GM18873 (cell line): Measurements from ENCODE around the gene GLT6D1.

Experiments used
- ATAC-seq: cut with Tn5 transposase; IDR thresholded peaks from one replicate; pipeline ENCODE4 v1.9.1; 2021; ENCODE audit warnings: mild to moderate bottlenecking, moderate library complexity, moderate number of reproducible peaks; ENCODE audit not compliant: unreplicated experiment, low FRiP score

The GLT6D1 gene

GRCh38 chr9:135610290-135611141, 28.8 kb downstream of the GLT6D1 start:
- no peak for ATAC-seq

- no peak for ATAC-seq
Observed at GRCh38 chr9:135609366-135609955, 29.9 kb downstream of the GLT6D1 start.

- no peak for ATAC-seq
Observed at GRCh38 chr9:135608999-135609317, 30.4 kb downstream of the GLT6D1 start.

GRCh38 chr9:135608294-135608998, 30.9 kb downstream of the GLT6D1 start:
- ATAC-seq, result no peak

- no peak for ATAC-seq
Observed at GRCh38 chr9:135607401-135608293, 31.7 kb downstream of the GLT6D1 start.

GRCh38 chr9:135606885-135607259, 32.5 kb downstream of the GLT6D1 start:
- no peak for ATAC-seq

- no peak for ATAC-seq
Observed at GRCh38 chr9:135605238-135605781, 34.0 kb downstream of the GLT6D1 start.

GRCh38 chr9:135604437-135605237, 34.7 kb downstream of the GLT6D1 start:
- ATAC-seq, result no peak

- no peak for ATAC-seq
Observed at GRCh38 chr9:135602789-135603481, 36.4 kb downstream of the GLT6D1 start.

- no peak for ATAC-seq
Observed at GRCh38 chr9:135601988-135602387, 37.4 kb downstream of the GLT6D1 start.

GRCh38 chr9:135600296-135600817, 39.0 kb downstream of the GLT6D1 start:
- no peak for ATAC-seq

- no peak for ATAC-seq
Observed at GRCh38 chr9:135596211-135596610, 43.1 kb downstream of the GLT6D1 start.

- no peak for ATAC-seq
Observed at GRCh38 chr9:135592625-135593024, 46.7 kb downstream of the GLT6D1 start.

- no peak for ATAC-seq
Observed at GRCh38 chr9:135592331-135592590, 47.1 kb downstream of the GLT6D1 start.

- ATAC-seq, result no peak
Observed at GRCh38 chr9:135591506-135592330, 47.6 kb downstream of the GLT6D1 start.

- no peak for ATAC-seq
Observed at GRCh38 chr9:135590486-135591079, 48.8 kb downstream of the GLT6D1 start.

- ATAC-seq, result no peak
Observed at GRCh38 chr9:135589596-135590485, 49.5 kb downstream of the GLT6D1 start.
